Choroid plexus epithelial cell (primary cell): ENCODE data around the gene NR1H3.

ENCODE experiments used
- DNase-seq: peaks from one replicate; pipeline ENCODE4 v3.0.0-alpha.2; 2010; ENCODE audit warnings: low read depth
- H3K4me3 ChIP-seq: 2 replicates; pipeline ENCODE4 v1.5.1; 2011; ENCODE audit warnings: low read depth, mild to moderate bottlenecking, control low read depth, low read length, moderate library complexity
- TF ChIP-seq, protein P1 (sequence below): conservative IDR thresholded peaks from 2 replicates; pipeline ENCODE4 v1.5.1; 2011; ENCODE audit warnings: low read depth, mild to moderate bottlenecking, control low read depth, inconsistent platforms, low read length, moderate library complexity

Gene NR1H3

DNA sequence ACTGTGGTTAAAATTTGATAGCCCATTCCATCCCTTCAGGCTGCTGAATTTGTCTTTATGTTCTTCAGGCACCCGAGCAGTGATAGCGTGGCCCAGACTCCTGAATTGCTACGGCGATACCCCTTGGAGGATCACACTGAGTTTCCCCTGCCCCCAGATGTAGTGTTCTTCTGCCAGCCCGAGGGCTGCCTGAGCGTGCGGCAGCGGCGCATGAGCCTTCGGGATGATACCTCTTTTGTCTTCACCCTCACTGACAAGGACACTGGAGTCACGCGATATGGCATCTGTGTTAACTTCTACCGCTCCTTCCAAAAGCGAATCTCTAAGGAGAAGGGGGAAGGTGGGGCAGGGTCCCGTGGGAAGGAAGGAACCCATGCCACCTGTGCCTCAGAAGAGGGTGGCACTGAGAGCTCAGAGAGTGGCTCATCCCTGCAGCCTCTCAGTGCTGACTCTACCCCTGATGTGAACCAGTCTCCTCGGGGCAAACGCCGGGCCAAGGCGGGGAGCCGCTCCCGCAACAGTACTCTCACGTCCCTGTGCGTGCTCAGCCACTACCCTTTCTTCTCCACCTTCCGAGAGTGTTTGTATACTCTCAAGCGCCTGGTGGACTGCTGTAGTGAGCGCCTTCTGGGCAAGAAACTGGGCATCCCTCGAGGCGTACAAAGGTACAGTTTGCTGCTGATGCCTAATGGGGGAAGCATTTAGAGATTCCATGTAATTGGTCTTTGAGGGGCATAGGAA is 16.9 kb downstream of the NR1H3 start:
- TF ChIP-seq, protein P1, sequence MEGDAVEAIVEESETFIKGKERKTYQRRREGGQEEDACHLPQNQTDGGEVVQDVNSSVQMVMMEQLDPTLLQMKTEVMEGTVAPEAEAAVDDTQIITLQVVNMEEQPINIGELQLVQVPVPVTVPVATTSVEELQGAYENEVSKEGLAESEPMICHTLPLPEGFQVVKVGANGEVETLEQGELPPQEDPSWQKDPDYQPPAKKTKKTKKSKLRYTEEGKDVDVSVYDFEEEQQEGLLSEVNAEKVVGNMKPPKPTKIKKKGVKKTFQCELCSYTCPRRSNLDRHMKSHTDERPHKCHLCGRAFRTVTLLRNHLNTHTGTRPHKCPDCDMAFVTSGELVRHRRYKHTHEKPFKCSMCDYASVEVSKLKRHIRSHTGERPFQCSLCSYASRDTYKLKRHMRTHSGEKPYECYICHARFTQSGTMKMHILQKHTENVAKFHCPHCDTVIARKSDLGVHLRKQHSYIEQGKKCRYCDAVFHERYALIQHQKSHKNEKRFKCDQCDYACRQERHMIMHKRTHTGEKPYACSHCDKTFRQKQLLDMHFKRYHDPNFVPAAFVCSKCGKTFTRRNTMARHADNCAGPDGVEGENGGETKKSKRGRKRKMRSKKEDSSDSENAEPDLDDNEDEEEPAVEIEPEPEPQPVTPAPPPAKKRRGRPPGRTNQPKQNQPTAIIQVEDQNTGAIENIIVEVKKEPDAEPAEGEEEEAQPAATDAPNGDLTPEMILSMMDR = no peak
- no peak overlapping the region for H3K4me3 ChIP-seq
- no peak for DNase-seq

DNA sequence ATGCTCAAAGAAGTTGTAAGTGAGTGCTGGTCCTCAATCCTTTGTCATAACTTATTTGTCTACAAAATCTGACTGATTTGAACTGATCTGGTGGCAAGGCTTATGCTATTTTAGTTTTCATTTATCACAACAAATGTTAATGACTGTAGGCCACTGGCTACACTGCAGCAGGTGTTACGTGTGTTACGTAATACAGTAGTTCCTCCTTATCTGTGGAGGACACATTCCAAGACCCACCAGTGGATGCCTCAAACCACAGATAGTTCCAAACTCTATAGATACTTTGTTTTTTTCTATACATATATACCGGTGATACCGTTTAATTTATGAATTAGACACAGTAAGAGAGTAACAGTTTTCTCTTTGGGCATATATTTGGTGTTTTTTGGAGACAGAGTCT is 19.1 kb downstream of the NR1H3 start:
- TF ChIP-seq, protein P1 = no peak
- no peak for DNase-seq
- H3K4me3 ChIP-seq = no peak overlapping the region

DNA sequence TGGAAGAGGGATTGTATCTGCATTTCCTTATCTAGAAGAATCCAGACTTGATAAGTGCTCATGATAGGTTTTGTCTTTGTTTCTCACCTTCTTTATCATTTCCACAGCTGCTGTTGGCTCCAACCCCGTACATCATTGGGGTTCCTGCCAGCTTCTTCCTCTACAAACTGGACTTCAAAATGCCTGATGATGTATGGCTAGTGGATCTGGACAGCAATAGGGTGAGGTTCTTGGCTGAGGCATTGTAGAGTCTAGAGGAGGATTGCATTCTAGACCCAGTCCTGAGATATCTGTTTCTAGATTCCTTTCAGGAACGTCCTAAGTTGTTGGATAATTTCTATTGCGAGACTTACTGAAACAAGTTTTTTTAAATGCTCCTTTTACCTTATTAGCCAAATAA is 20.3 kb downstream of the NR1H3 start:
- DNase-seq = no peak
- no peak overlapping the region for H3K4me3 ChIP-seq
- TF ChIP-seq, protein P1 = no peak

DNA sequence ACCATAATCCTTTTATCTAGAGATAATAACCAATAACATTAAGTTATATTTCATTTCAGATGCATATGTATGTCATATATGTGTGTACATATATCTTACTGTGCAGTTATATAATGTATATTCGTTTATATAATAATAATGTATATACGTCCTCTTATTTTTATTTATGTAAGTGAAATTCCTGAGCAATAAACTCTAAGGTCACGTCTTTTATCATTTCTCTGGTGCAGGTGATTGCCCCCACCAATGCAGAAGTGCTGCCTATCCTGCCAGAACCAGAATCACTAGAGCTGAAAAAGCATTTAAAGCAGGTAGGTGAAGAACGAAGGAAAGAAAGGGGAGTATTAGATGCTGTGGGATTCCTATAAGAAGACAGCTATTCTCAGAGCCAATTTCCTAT is 21.0 kb downstream of the NR1H3 start:
- TF ChIP-seq, protein P1 = no peak
- no peak for DNase-seq
- H3K4me3 ChIP-seq = no peak overlapping the region

DNA sequence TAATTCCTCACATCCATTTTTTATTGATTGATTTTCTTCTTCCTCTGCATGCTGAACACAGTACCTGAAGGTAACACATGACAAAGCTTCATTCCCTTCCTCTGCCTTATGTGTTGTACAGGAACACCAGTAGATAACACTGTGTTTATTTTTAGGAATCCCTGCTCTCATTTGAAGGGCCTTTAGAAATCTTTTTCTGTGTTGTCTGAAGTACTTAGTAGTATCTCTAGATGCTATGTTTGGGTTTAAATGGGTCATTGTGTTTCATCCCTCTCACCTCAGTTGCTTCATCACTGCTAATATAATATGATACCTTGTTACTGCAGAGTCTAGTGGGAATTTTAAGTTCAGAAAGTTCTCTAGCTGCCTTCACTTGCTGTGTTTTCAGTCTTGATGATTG is 22.3 kb downstream of the NR1H3 start:
- no peak overlapping the region for H3K4me3 ChIP-seq
- no peak for DNase-seq
- TF ChIP-seq, protein P1 = no peak

DNA sequence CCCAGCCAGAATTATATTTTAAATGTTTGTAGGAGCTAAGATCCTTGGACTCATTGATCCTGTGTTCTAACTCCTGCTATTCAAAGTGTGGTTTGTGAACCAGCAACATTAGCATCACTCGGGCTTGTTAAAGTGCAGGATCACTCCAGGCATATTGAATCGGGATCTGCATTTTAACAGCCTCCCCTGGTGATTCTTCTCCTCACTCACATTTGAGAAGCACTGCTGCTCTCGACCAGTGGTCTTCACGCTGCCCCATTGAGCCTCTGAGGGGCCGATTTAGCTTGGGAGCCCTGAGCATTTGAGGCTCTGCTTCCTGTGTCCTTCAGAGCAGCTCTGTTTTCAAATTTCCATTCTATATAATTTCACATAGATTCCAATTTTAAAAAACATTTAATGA is 23.1 kb downstream of the NR1H3 start:
- TF ChIP-seq, protein P1 = no peak
- no peak for DNase-seq

DNA sequence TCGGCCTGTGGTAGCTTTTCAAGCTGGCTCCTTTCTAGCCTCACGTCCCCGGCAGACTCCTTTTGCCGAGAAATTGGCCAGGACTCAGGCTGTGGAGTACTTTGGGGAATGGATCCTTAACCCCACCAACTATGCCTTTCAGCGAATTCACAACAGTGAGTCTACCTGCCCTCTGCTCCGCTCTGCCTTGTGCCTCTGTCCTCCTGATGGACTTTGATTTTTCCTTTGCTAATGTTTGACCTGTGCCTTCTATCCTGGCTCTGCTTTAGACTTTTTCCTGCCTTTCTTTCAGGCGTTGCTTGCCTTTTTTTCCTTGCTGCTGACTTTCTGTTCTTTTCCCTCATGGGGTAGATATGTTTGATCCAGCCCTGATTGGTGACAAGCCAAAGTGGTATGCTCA is 24.7 kb downstream of the NR1H3 start:
- TF ChIP-seq, protein P1 = no peak
- no peak overlapping the region for H3K4me3 ChIP-seq
- DNase-seq = no peak

More for the DNA sequence above, 23.1 kb downstream of the NR1H3 start:
- H3K4me3 ChIP-seq = no peak overlapping the region
